Measurements from ENCODE around the gene MGAT5.

MGAT5 gene

GRCh38 chr2:134410006-134410405, 156.1 kb downstream of the MGAT5 start:
- no peak overlapping the region for H3K27ac ChIP-seq (ENCODE audit: low read depth, low read length, severe bottlenecking)
- H3K4me1 ChIP-seq (ENCODE audit: control insufficient read depth, insufficient read depth, low read length, poor library complexity, severe bottlenecking): peaks cover 21% of the 10 kb centered on the region
- WGBS, 2 experiments (ENCODE audit: insufficient coverage in 2 of 2): 89 to 100% methylated on average over 1 of the region's 2 CpGs
- H3K36me3 ChIP-seq (ENCODE audit: control insufficient read depth, insufficient read depth, low read length): peaks cover 9% of the 10 kb centered on the region
- H3K4me3 ChIP-seq (ENCODE audit: extremely low read depth, insufficient read depth, low read length, poor library complexity, severe bottlenecking): no peak overlapping the region
- H3K9me3 ChIP-seq (ENCODE audit: control insufficient read depth, low read length): no peaks in the 10 kb centered on the region

- Histone ChIP-seq H3K9me3 (ENCODE audit: control insufficient read depth, low read length) (no peaks in the 10 kb centered on the region), H3K4me1 (ENCODE audit: control insufficient read depth, insufficient read depth, low read length, poor library complexity, severe bottlenecking) (peaks cover 16% of the 10 kb centered on the region), H3K36me3 (ENCODE audit: control insufficient read depth, insufficient read depth, low read length) (peaks cover 9% of the 10 kb centered on the region), H3K27ac (ENCODE audit: low read depth, low read length, severe bottlenecking) (peak overlapping the region; percentile 39), H3K4me3 (ENCODE audit: extremely low read depth, insufficient read depth, low read length, poor library complexity, severe bottlenecking) (no peak overlapping the region)
- 66 to 73% methylated on average over 2 to 3 of the region's 5 CpGs for WGBS, 2 experiments (ENCODE audit: insufficient coverage in 2 of 2)
These were observed 157.0 kb downstream of the MGAT5 start for GRCh38 chr2:134410831-134411231.

GRCh38 chr2:134411279-134411827, 157.5 kb downstream of the MGAT5 start:
- 78 to 80% methylated on average over 3 of the region's 6 CpGs for WGBS, 2 experiments (ENCODE audit: insufficient coverage in 2 of 2)
- Histone ChIP-seq H3K27ac (ENCODE audit: low read depth, low read length, severe bottlenecking) (peak overlapping the region; percentile 39), H3K9me3 (ENCODE audit: control insufficient read depth, low read length) (no peaks in the 10 kb centered on the region), H3K4me1 (ENCODE audit: control insufficient read depth, insufficient read depth, low read length, poor library complexity, severe bottlenecking) (peaks cover 16% of the 10 kb centered on the region), H3K36me3 (ENCODE audit: control insufficient read depth, insufficient read depth, low read length) (peaks cover 9% of the 10 kb centered on the region), H3K4me3 (ENCODE audit: extremely low read depth, insufficient read depth, low read length, poor library complexity, severe bottlenecking) (no peak overlapping the region)

- H3K4me3 ChIP-seq (ENCODE audit: extremely low read depth, insufficient read depth, low read length, poor library complexity, severe bottlenecking): no peak overlapping the region
- H3K9me3 ChIP-seq (ENCODE audit: control insufficient read depth, low read length): no peaks in the 10 kb centered on the region
- H3K4me1 ChIP-seq (ENCODE audit: control insufficient read depth, insufficient read depth, low read length, poor library complexity, severe bottlenecking): peaks cover 16% of the 10 kb centered on the region
- WGBS, 2 experiments (ENCODE audit: insufficient coverage in 2 of 2): 55 to 57% methylated on average over 5 of the region's 8 CpGs
- peak overlapping the region; percentile 4 for H3K27ac ChIP-seq (ENCODE audit: low read depth, low read length, severe bottlenecking)
- peaks cover 9% of the 10 kb centered on the region for H3K36me3 ChIP-seq (ENCODE audit: control insufficient read depth, insufficient read depth, low read length)
These were observed 158.2 kb downstream of the MGAT5 start for GRCh38 chr2:134411828-134412638.

- Histone ChIP-seq H3K4me1 (ENCODE audit: control insufficient read depth, insufficient read depth, low read length, poor library complexity, severe bottlenecking) (peaks cover 16% of the 10 kb centered on the region), H3K9me3 (ENCODE audit: control insufficient read depth, low read length) (no peaks in the 10 kb centered on the region), H3K27ac (ENCODE audit: low read depth, low read length, severe bottlenecking) (peak overlapping the region; percentile 4), H3K4me3 (ENCODE audit: extremely low read depth, insufficient read depth, low read length, poor library complexity, severe bottlenecking) (no peak overlapping the region), H3K36me3 (ENCODE audit: control insufficient read depth, insufficient read depth, low read length) (peaks cover 9% of the 10 kb centered on the region)
- WGBS, 2 experiments (ENCODE audit: insufficient coverage in 2 of 2): 89 to 94% methylated on average over 3 to 4 of the region's 8 CpGs
These were observed 158.7 kb downstream of the MGAT5 start for GRCh38 chr2:134412639-134412999.

- Histone ChIP-seq H3K9me3 (ENCODE audit: control insufficient read depth, low read length) (no peaks in the 10 kb centered on the region), H3K4me3 (ENCODE audit: extremely low read depth, insufficient read depth, low read length, poor library complexity, severe bottlenecking) (no peak overlapping the region), H3K27ac (ENCODE audit: low read depth, low read length, severe bottlenecking) (no peak overlapping the region), H3K4me1 (ENCODE audit: control insufficient read depth, insufficient read depth, low read length, poor library complexity, severe bottlenecking) (peaks cover 16% of the 10 kb centered on the region), H3K36me3 (ENCODE audit: control insufficient read depth, insufficient read depth, low read length) (peaks cover 9% of the 10 kb centered on the region)
- 88 to 100% methylated on average over 1 of the region's 1 CpG for WGBS, 2 experiments (ENCODE audit: insufficient coverage in 2 of 2)
These were observed 159.6 kb downstream of the MGAT5 start for GRCh38 chr2:134413430-134413829.

- Histone ChIP-seq H3K36me3 (ENCODE audit: control insufficient read depth, insufficient read depth, low read length) (peaks cover 9% of the 10 kb centered on the region), H3K27ac (ENCODE audit: low read depth, low read length, severe bottlenecking) (no peak overlapping the region)
These were observed 160.0 kb downstream of the MGAT5 start for GRCh38 chr2:134413912-134414311.

GRCh38 chr2:134416018-134416417, 162.1 kb downstream of the MGAT5 start:
- Histone ChIP-seq H3K9me3 (ENCODE audit: control insufficient read depth, low read length) (no peaks in the 10 kb centered on the region), H3K27ac (ENCODE audit: low read depth, low read length, severe bottlenecking) (no peak overlapping the region), H3K4me3 (ENCODE audit: extremely low read depth, insufficient read depth, low read length, poor library complexity, severe bottlenecking) (no peak overlapping the region), H3K36me3 (ENCODE audit: control insufficient read depth, insufficient read depth, low read length) (peaks cover 9% of the 10 kb centered on the region), H3K4me1 (ENCODE audit: control insufficient read depth, insufficient read depth, low read length, poor library complexity, severe bottlenecking) (peaks cover 7% of the 10 kb centered on the region)
- WGBS, 2 experiments (ENCODE audit: insufficient coverage in 2 of 2): 100% methylated on average over 1 of the region's 2 CpGs; no CpG with 5 or more reads in 1 of the 2 experiments

More at GRCh38 chr2:134413912-134414311, 160.0 kb downstream of the MGAT5 start:
- Histone ChIP-seq H3K4me1 (ENCODE audit: control insufficient read depth, insufficient read depth, low read length, poor library complexity, severe bottlenecking) (peaks cover 16% of the 10 kb centered on the region), H3K4me3 (ENCODE audit: extremely low read depth, insufficient read depth, low read length, poor library complexity, severe bottlenecking) (no peak overlapping the region), H3K9me3 (ENCODE audit: control insufficient read depth, low read length) (no peaks in the 10 kb centered on the region)
- WGBS, 2 experiments (ENCODE audit: insufficient coverage in 2 of 2): 91 to 95% methylated on average over 1 to 2 of the region's 2 CpGs

- Histone ChIP-seq H3K36me3 (ENCODE audit: control insufficient read depth, insufficient read depth, low read length) (peaks cover 9% of the 10 kb centered on the region), H3K9me3 (ENCODE audit: control insufficient read depth, low read length) (no peaks in the 10 kb centered on the region), H3K4me3 (ENCODE audit: extremely low read depth, insufficient read depth, low read length, poor library complexity, severe bottlenecking) (no peak overlapping the region), H3K27ac (ENCODE audit: low read depth, low read length, severe bottlenecking) (no peak overlapping the region), H3K4me1 (ENCODE audit: control insufficient read depth, insufficient read depth, low read length, poor library complexity, severe bottlenecking) (peaks cover 3% of the 10 kb centered on the region)
- WGBS, 2 experiments (ENCODE audit: insufficient coverage in 2 of 2): no CpG with 5 or more reads among the region's 1 CpG
These were observed 162.8 kb downstream of the MGAT5 start for GRCh38 chr2:134416637-134417036.

GRCh38 chr2:134417968-134418582, 164.2 kb downstream of the MGAT5 start:
- H3K9me3 ChIP-seq (ENCODE audit: control insufficient read depth, low read length): no peaks in the 10 kb centered on the region
- 76 to 86% methylated on average over 1 to 2 of the region's 5 CpGs for WGBS, 2 experiments (ENCODE audit: insufficient coverage in 2 of 2)
- no peaks in the 10 kb centered on the region for H3K4me1 ChIP-seq (ENCODE audit: control insufficient read depth, insufficient read depth, low read length, poor library complexity, severe bottlenecking)
- peaks cover 9% of the 10 kb centered on the region for H3K36me3 ChIP-seq (ENCODE audit: control insufficient read depth, insufficient read depth, low read length)
- H3K27ac ChIP-seq (ENCODE audit: low read depth, low read length, severe bottlenecking): no peak overlapping the region
- H3K4me3 ChIP-seq (ENCODE audit: extremely low read depth, insufficient read depth, low read length, poor library complexity, severe bottlenecking): no peak overlapping the region

GRCh38 chr2:134420259-134420658, 166.4 kb downstream of the MGAT5 start:
- H3K9me3 ChIP-seq (ENCODE audit: control insufficient read depth, low read length): no peaks in the 10 kb centered on the region
- peaks cover 5% of the 10 kb centered on the region for H3K36me3 ChIP-seq (ENCODE audit: control insufficient read depth, insufficient read depth, low read length)
- H3K27ac ChIP-seq (ENCODE audit: low read depth, low read length, severe bottlenecking): no peak overlapping the region
- H3K4me1 ChIP-seq (ENCODE audit: control insufficient read depth, insufficient read depth, low read length, poor library complexity, severe bottlenecking): no peaks in the 10 kb centered on the region
- no peak overlapping the region for H3K4me3 ChIP-seq (ENCODE audit: extremely low read depth, insufficient read depth, low read length, poor library complexity, severe bottlenecking)
- WGBS, 2 experiments (ENCODE audit: insufficient coverage in 2 of 2): 59 to 63% methylated on average over 7 of the region's 7 CpGs

Data from mesodermal cell (in vitro differentiated cells).